Measurements from ENCODE around the gene ST3GAL5.

Gene ST3GAL5

GRCh38 chr2:85913884-85914881 is 25.4 kb upstream of the ST3GAL5 start:
- peaks cover 3% of the 10 kb centered on the region for H3K4me1 ChIP-seq (ENCODE audit: control insufficient read depth, insufficient read depth, low read length)
- no peak overlapping the region for H3K4me3 ChIP-seq (ENCODE audit: low read length)
- H3K9me3 ChIP-seq (ENCODE audit: control insufficient read depth, low read length), result no peaks in the 10 kb centered on the region
- no peaks in the 10 kb centered on the region for H3K27me3 ChIP-seq (ENCODE audit: control insufficient read depth, insufficient read depth, low read length)
- H3K36me3 ChIP-seq (ENCODE audit: control insufficient read depth, insufficient read depth, low read length), result no peaks in the 10 kb centered on the region
- no peak overlapping the region for H3K9ac ChIP-seq (ENCODE audit: low read length)

GRCh38 chr2:85911814-85912692 is 23.3 kb upstream of the ST3GAL5 start:
- H3K4me3 ChIP-seq (ENCODE audit: low read length), result no peak overlapping the region
- H3K36me3 ChIP-seq (ENCODE audit: control insufficient read depth, insufficient read depth, low read length), result no peaks in the 10 kb centered on the region
- H3K9ac ChIP-seq (ENCODE audit: low read length), result no peak overlapping the region
- H3K4me1 ChIP-seq (ENCODE audit: control insufficient read depth, insufficient read depth, low read length), result peaks cover 3% of the 10 kb centered on the region
- no peaks in the 10 kb centered on the region for H3K9me3 ChIP-seq (ENCODE audit: control insufficient read depth, low read length)
- no peaks in the 10 kb centered on the region for H3K27me3 ChIP-seq (ENCODE audit: control insufficient read depth, insufficient read depth, low read length)

DNA sequence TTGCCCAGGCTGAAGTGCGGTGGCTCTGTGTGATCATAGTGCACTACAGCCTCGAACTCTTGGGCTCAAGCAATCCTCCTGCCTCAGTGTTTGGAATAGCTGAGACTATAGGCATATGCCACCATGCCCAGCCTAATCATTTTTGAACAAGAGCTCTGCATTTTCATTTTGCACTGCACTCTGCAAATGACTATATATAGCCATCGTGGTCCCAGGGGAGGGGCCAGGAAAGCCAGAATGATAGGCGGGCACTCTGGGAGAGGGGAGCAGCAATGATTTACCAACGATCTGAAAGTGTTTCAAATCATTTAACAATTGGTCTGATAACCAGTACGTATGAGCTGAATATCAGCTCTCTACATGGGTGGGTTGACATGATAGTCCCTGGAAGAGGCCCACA is 22.3 kb upstream of the ST3GAL5 start:
- Histone ChIP-seq H3K4me3 (ENCODE audit: low read length) (no peak overlapping the region), H3K9ac (ENCODE audit: low read length) (no peak overlapping the region), H3K9me3 (ENCODE audit: control insufficient read depth, low read length) (no peaks in the 10 kb centered on the region), H3K36me3 (ENCODE audit: control insufficient read depth, insufficient read depth, low read length) (no peaks in the 10 kb centered on the region), H3K4me1 (ENCODE audit: control insufficient read depth, insufficient read depth, low read length) (peaks cover 3% of the 10 kb centered on the region), H3K27me3 (ENCODE audit: control insufficient read depth, insufficient read depth, low read length) (no peaks in the 10 kb centered on the region)

DNA sequence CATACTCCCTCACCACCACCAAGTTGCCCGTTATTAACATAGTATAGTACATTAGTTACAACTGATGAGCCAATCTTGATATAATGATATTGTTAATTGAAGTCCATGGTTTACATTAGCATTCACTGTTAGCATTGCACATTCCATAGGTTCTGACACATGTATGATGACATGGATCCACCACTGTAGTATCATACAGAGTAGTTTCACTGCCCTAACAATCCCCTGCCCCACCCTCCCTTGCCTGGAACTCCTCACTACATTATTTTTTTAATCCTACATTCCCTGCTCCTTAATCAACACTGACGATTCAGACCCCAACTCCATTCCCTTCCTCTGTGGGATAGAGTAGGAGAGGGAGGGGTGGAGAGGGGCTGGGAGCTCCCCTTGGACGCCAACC is 20.2 kb upstream of the ST3GAL5 start:
- no peaks in the 10 kb centered on the region for H3K36me3 ChIP-seq (ENCODE audit: control insufficient read depth, insufficient read depth, low read length)
- no peaks in the 10 kb centered on the region for H3K27me3 ChIP-seq (ENCODE audit: control insufficient read depth, insufficient read depth, low read length)
- peaks cover 3% of the 10 kb centered on the region for H3K4me1 ChIP-seq (ENCODE audit: control insufficient read depth, insufficient read depth, low read length)
- no peak overlapping the region for H3K4me3 ChIP-seq (ENCODE audit: low read length)
- no peak overlapping the region for H3K9ac ChIP-seq (ENCODE audit: low read length)
- no peaks in the 10 kb centered on the region for H3K9me3 ChIP-seq (ENCODE audit: control insufficient read depth, low read length)

DNA sequence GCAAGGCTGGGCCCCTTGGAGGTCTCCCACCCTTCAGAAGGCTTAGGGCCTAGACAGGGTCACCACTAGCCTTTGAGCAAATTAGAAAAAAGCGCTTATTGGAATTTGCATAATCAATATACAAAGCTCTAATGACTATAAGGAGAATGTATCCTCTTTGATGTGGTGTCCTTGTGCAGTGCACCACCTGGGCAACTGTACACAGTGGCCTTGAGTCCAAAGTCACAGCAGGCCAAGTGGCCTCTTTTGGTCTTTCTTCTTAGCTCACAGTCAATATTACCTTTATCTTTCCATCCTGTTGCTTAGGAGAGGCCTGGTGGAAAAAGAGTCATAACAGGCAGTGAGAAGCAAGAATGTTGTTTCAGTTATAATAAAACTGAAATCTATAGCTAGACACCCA is 19.7 kb upstream of the ST3GAL5 start:
- peaks cover 3% of the 10 kb centered on the region for H3K4me1 ChIP-seq (ENCODE audit: control insufficient read depth, insufficient read depth, low read length)
- no peak overlapping the region for H3K4me3 ChIP-seq (ENCODE audit: low read length)

DNA sequence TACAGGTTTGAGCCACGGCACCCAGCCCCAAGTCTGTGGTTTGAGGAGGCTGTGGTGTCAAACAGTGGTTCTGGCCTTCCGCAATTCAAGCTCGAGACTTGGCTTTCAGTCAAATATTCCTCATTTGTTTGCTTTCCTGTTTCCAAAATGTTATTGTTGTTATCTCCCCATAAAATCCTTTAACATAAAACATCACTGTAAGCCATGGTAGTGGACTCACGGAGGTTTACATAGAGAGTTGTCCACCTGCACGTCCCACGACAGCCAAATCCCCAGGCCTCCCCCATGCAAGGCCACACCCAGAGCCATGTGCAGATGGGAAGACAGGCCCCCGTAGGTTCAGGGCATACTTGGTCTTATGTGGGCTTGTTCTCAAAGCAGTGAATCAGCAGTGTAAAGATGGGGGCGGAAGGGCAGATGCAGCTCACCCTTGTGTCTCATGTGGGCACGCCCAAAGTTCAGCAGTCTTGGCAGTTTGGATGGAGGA is 18.9 kb upstream of the ST3GAL5 start:
- no peaks in the 10 kb centered on the region for H3K36me3 ChIP-seq (ENCODE audit: control insufficient read depth, insufficient read depth, low read length)
- H3K4me3 ChIP-seq (ENCODE audit: low read length), result no peak overlapping the region
- peaks cover 3% of the 10 kb centered on the region for H3K4me1 ChIP-seq (ENCODE audit: control insufficient read depth, insufficient read depth, low read length)
- H3K27me3 ChIP-seq (ENCODE audit: control insufficient read depth, insufficient read depth, low read length), result no peaks in the 10 kb centered on the region
- H3K9ac ChIP-seq (ENCODE audit: low read length), result no peak overlapping the region
- H3K9me3 ChIP-seq (ENCODE audit: control insufficient read depth, low read length), result no peaks in the 10 kb centered on the region

More for the DNA sequence above, 19.7 kb upstream of the ST3GAL5 start:
- Histone ChIP-seq H3K9me3 (ENCODE audit: control insufficient read depth, low read length) (no peaks in the 10 kb centered on the region), H3K9ac (ENCODE audit: low read length) (no peak overlapping the region), H3K27me3 (ENCODE audit: control insufficient read depth, insufficient read depth, low read length) (no peaks in the 10 kb centered on the region), H3K36me3 (ENCODE audit: control insufficient read depth, insufficient read depth, low read length) (no peaks in the 10 kb centered on the region)

DNA sequence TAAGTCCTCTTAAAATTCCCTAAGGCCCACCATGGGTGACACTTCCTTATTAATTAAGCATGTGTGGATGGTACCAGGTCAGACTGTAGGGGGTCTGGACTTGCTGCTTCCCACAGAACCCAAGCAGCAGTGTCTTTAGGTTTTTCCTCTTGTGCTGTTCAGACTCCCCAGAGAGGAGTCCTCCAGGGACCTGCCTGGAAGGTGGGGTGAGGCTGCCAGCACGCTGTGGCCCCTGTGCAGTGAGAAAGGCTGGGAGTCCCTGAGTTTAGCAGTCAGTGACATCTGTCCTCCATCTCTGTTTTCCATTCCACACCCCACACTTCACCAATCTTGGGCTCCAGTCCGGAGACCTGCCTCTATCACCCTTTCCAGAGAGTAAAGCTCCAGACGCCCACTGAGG is 18.0 kb upstream of the ST3GAL5 start:
- H3K4me1 ChIP-seq (ENCODE audit: control insufficient read depth, insufficient read depth, low read length), result peaks cover 3% of the 10 kb centered on the region
- H3K9ac ChIP-seq (ENCODE audit: low read length), result no peak overlapping the region

DNA sequence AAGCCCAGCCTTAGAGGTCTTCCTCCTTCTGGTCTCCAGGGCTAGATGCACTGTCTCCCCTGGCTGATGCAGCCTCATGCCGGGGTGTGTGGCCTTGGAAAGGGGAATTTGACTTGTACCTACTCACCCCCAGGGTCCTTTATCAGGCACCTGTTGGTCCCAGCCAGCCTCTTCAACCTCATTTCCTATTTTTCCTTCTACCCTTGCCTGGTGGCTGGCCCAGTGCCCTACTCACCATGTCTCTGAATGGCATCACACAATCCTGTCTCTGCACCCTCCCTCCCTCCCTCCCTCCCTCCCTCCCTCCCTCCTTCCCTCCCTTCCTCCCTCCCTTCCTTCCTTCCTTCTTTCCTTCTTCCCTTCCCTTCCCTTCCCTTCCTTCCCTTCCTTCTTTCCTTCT is 17.1 kb upstream of the ST3GAL5 start:
- H3K27me3 ChIP-seq (ENCODE audit: control insufficient read depth, insufficient read depth, low read length), result no peaks in the 10 kb centered on the region
- H3K9me3 ChIP-seq (ENCODE audit: control insufficient read depth, low read length), result no peaks in the 10 kb centered on the region
- no peak overlapping the region for H3K4me3 ChIP-seq (ENCODE audit: low read length)
- H3K9ac ChIP-seq (ENCODE audit: low read length), result no peak overlapping the region
- H3K4me1 ChIP-seq (ENCODE audit: control insufficient read depth, insufficient read depth, low read length), result peaks cover 3% of the 10 kb centered on the region
- no peaks in the 10 kb centered on the region for H3K36me3 ChIP-seq (ENCODE audit: control insufficient read depth, insufficient read depth, low read length)

More for the DNA sequence above, 18.0 kb upstream of the ST3GAL5 start:
- no peaks in the 10 kb centered on the region for H3K36me3 ChIP-seq (ENCODE audit: control insufficient read depth, insufficient read depth, low read length)
- no peaks in the 10 kb centered on the region for H3K27me3 ChIP-seq (ENCODE audit: control insufficient read depth, insufficient read depth, low read length)
- H3K4me3 ChIP-seq (ENCODE audit: low read length), result no peak overlapping the region
- H3K9me3 ChIP-seq (ENCODE audit: control insufficient read depth, low read length), result no peaks in the 10 kb centered on the region

DNA sequence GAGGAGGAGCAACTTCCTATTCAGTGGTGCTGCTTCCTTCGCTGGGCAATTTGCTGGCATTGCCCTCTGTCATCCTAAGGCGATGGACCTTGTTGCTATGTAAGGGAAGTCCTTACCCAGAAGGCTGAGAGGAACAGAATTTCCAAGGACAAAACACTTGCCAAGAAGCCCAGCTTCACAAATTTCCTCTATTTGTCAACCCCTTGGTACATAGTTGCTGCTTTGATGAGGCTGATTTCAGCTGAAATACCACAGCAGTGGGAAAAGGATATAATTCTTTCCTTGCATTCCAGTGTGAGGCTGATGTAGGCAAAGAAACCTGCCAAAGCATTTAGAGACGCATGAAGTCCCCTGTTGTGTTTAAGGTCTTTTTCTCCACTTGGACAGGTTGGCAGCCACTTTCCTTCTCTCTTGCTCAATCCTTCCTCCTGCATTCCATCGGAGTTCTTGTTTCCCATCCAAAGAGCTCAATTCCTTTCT is 16.4 kb upstream of the ST3GAL5 start:
- H3K27me3 ChIP-seq (ENCODE audit: control insufficient read depth, insufficient read depth, low read length), result no peaks in the 10 kb centered on the region
- no peaks in the 10 kb centered on the region for H3K9me3 ChIP-seq (ENCODE audit: control insufficient read depth, low read length)
- no peaks in the 10 kb centered on the region for H3K36me3 ChIP-seq (ENCODE audit: control insufficient read depth, insufficient read depth, low read length)
- H3K9ac ChIP-seq (ENCODE audit: low read length), result no peak overlapping the region
- no peak overlapping the region for H3K4me3 ChIP-seq (ENCODE audit: low read length)
- no peaks in the 10 kb centered on the region for H3K4me1 ChIP-seq (ENCODE audit: control insufficient read depth, insufficient read depth, low read length)

- Histone ChIP-seq H3K36me3 (ENCODE audit: control insufficient read depth, insufficient read depth, low read length) (no peaks in the 10 kb centered on the region), H3K4me1 (ENCODE audit: control insufficient read depth, insufficient read depth, low read length) (no peaks in the 10 kb centered on the region), H3K27me3 (ENCODE audit: control insufficient read depth, insufficient read depth, low read length) (no peaks in the 10 kb centered on the region), H3K9me3 (ENCODE audit: control insufficient read depth, low read length) (no peaks in the 10 kb centered on the region), H3K9ac (ENCODE audit: low read length) (no peak overlapping the region), H3K4me3 (ENCODE audit: low read length) (no peak overlapping the region)
These were observed 15.1 kb upstream of the ST3GAL5 start for GRCh38 chr2:85903849-85904248.

GRCh38 chr2:85902496-85902895 is 13.7 kb upstream of the ST3GAL5 start:
- H3K9ac ChIP-seq (ENCODE audit: low read length), result no peak overlapping the region

DNA sequence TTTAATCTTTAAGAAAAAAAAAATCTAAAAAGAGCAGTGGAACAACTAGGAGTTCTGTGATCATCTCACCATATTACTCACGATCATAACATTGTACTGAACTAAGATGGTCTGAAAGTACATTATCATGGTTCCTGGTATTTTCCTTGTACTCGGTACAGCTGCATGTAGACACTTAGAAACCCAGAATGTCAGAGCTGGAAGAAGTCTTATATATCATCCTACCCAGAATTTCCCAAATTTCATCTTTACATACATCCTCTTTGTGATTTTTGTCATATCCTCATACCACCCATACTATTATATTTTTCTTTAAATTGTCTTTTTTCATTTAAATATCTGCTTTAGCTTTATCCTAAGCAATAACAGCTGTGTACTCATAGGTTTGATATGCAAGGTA is 12.4 kb upstream of the ST3GAL5 start:
- Histone ChIP-seq H3K27me3 (ENCODE audit: control insufficient read depth, insufficient read depth, low read length) (no peaks in the 10 kb centered on the region), H3K4me3 (ENCODE audit: low read length) (no peak overlapping the region), H3K9me3 (ENCODE audit: control insufficient read depth, low read length) (no peaks in the 10 kb centered on the region), H3K9ac (ENCODE audit: low read length) (no peak overlapping the region), H3K4me1 (ENCODE audit: control insufficient read depth, insufficient read depth, low read length) (no peaks in the 10 kb centered on the region), H3K36me3 (ENCODE audit: control insufficient read depth, insufficient read depth, low read length) (no peaks in the 10 kb centered on the region)

More at GRCh38 chr2:85902496-85902895, 13.7 kb upstream of the ST3GAL5 start:
- no peaks in the 10 kb centered on the region for H3K4me1 ChIP-seq (ENCODE audit: control insufficient read depth, insufficient read depth, low read length)
- no peak overlapping the region for H3K4me3 ChIP-seq (ENCODE audit: low read length)
- no peaks in the 10 kb centered on the region for H3K27me3 ChIP-seq (ENCODE audit: control insufficient read depth, insufficient read depth, low read length)
- H3K36me3 ChIP-seq (ENCODE audit: control insufficient read depth, insufficient read depth, low read length), result no peaks in the 10 kb centered on the region
- H3K9me3 ChIP-seq (ENCODE audit: control insufficient read depth, low read length), result no peaks in the 10 kb centered on the region

Measured in mucosa of stomach (tissue), 1 donor.